DOHH2 (cell line): ENCODE results near the gene INSIG1.

Experiments
- EZH2phosphoT487 ChIP-seq: fragments of 200-600 bp; sonication (generic); IDR thresholded peaks from 2 replicates; pipeline ENCODE4 v1.6.1; 2017; ENCODE audit warnings: borderline replicate concordance, mild to moderate bottlenecking, antibody characterized with exemption, low read length, moderate library complexity, mixed read lengths
- TF ChIP-seq, protein P1 (sequence below): fragments of 200-600 bp; sonication (generic); IDR thresholded peaks from one replicate; pipeline ENCODE4 v1.5.1; 2014; ENCODE audit warnings: antibody characterized with exemption, mild to moderate bottlenecking, low read depth, low read length; ENCODE audit not compliant: poor library complexity, severe bottlenecking

DNA sequence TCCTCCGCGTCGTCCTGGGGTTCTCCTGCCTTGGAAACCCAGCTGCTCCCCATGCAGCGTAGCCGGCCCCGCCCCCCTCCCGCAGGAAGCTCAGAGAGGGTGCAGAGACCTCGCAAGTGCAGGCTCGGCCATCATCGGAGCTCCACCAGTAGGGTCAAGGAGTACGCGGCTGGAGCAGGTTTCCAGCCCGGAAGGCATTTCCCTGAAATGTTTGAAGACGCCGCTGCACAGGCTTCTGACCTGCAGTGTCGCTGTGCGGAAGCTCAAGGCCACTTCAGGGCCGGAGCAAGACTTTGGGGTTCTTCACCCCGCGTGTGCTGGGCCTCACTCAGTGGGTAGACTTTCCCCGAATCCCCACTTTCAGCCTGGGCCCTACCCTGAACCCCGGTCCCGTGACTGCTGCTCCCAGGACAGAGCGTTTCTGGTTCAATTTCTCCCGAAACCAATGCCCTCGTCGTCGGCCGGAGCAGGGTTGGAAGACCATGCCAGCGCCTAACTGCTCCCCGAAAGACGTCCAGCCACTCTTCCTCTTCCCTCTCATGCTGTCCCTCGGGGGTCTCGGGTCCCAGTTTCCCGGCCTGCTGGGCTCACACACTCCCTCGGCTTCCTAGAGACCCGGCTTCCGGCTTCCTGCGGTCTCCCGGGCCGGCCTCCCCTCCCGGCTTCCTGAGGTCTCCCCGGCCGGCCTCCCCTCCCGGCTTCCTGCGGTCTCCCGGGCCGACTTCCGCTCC is 52.1 kb downstream of the INSIG1 start:
- TF ChIP-seq, protein P1, sequence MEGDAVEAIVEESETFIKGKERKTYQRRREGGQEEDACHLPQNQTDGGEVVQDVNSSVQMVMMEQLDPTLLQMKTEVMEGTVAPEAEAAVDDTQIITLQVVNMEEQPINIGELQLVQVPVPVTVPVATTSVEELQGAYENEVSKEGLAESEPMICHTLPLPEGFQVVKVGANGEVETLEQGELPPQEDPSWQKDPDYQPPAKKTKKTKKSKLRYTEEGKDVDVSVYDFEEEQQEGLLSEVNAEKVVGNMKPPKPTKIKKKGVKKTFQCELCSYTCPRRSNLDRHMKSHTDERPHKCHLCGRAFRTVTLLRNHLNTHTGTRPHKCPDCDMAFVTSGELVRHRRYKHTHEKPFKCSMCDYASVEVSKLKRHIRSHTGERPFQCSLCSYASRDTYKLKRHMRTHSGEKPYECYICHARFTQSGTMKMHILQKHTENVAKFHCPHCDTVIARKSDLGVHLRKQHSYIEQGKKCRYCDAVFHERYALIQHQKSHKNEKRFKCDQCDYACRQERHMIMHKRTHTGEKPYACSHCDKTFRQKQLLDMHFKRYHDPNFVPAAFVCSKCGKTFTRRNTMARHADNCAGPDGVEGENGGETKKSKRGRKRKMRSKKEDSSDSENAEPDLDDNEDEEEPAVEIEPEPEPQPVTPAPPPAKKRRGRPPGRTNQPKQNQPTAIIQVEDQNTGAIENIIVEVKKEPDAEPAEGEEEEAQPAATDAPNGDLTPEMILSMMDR = no peak
- TF ChIP-seq EZH2phosphoT487 = no peak
